ENCODE results near the gene HMGCL.

The HMGCL gene

GRCh38 chr1:23757812-23758211 lies 67.4 kb downstream of the HMGCL start:
- ChIA-PET CTCF (interaction anchor here (0.6 kb wide), 1 partner anchor 38 kb away, joined by 6 read pairs; no protein-coding TSS in a partner anchor), POLR2A (interaction anchor here (1.5 kb wide), 1 partner anchor 20 kb away, joined by 3 read pairs; the partner anchor contains the start of gene PITHD1)
- no peak for DNase-seq (ENCODE audit: extremely low spot score)
- TF ChIP-seq ELF4 (IDR thresholded peaks at IDR 0.05) (no peak), NFRKB (IDR thresholded peaks at IDR 0.05) (no peak), PKNOX1 (IDR thresholded peaks at IDR 0.05) (no peak), CTBP1 (IDR thresholded peaks at IDR 0.05; ENCODE audit: borderline replicate concordance) (no peak), SP1 (IDR thresholded peaks at IDR 0.05) (no peak)

DNA sequence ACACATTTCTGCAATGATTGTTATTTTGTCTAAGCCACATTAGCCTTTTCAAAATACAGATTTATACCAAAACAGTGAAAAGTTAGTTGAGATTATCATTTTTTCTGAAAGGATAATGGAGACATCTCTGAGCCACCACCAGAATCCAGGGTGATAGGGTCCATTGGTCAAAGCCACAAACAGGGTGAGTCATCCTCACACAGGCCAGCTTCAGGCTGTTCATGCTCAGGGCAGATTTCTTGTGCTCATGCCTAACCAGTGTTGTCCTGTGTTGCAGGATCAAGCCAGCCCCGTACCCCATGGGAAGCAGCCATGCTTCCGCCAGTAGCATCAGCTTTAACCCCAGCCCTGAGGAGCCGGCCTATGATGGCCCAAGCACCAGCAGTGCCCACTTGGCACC lies 68.6 kb downstream of the HMGCL start:
- POLR2A ChIA-PET: interaction anchor here (0.8 kb wide), 1 partner anchor 9 kb away, joined by 4 read pairs; no protein-coding TSS in a partner anchor
- no peak for DNase-seq (ENCODE audit: extremely low spot score)
- TF ChIP-seq ARNT (IDR thresholded peaks at IDR 0.05): no peak
- TF ChIP-seq FOXK2 (IDR thresholded peaks at IDR 0.05): no peak
- no peak for TF ChIP-seq L3MBTL2 (conservative IDR thresholded peaks at IDR 0.05)
- no peak for TF ChIP-seq SUZ12 (IDR thresholded peaks at IDR 0.05)
- no peak for TF ChIP-seq NFRKB (IDR thresholded peaks at IDR 0.05)
- no peak for TF ChIP-seq FOXA1 (IDR thresholded peaks at IDR 0.05)
- no peak for TF ChIP-seq FOXM1 (IDR thresholded peaks at IDR 0.05; ENCODE audit: borderline replicate concordance)
- no peak for TF ChIP-seq SP1 (IDR thresholded peaks at IDR 0.05)
- TF ChIP-seq BHLHE40 (IDR thresholded peaks at IDR 0.05; ENCODE audit: borderline replicate concordance): no peak
- no peak for TF ChIP-seq ELF4 (IDR thresholded peaks at IDR 0.05)
- TF ChIP-seq TARDBP (IDR thresholded peaks at IDR 0.05): no peak
- TF ChIP-seq CTBP1 (IDR thresholded peaks at IDR 0.05; ENCODE audit: borderline replicate concordance): no peak
- no peak for TF ChIP-seq HDGF (IDR thresholded peaks at IDR 0.05; ENCODE audit: borderline replicate concordance)
- TF ChIP-seq LEF1 (IDR thresholded peaks at IDR 0.05; ENCODE audit: borderline replicate concordance): no peak
- no peak for TF ChIP-seq ZNF384 (IDR thresholded peaks at IDR 0.05)
- no peak for TF ChIP-seq PKNOX1 (IDR thresholded peaks at IDR 0.05)
- CTCF ChIA-PET: no interaction called here

- ChIA-PET POLR2A (no interaction called here), CTCF (interaction anchor here (0.7 kb wide), 1 partner anchor 13 kb away, joined by 3 read pairs; no protein-coding TSS in a partner anchor)
- DNase-seq (ENCODE audit: extremely low spot score): no peak
- TF ChIP-seq TARDBP (IDR thresholded peaks at IDR 0.05) (no peak), L3MBTL2 (conservative IDR thresholded peaks at IDR 0.05) (no peak), PKNOX1 (IDR thresholded peaks at IDR 0.05) (no peak)
Measured at GRCh38 chr1:23752909-23753308, 72.3 kb downstream of the HMGCL start.
